Measurements from ENCODE around the gene COX8A. TPM values are rescaled to one million over a fixed set of nuclear protein-coding genes. Genes with fewer than 3 reads are reported as not detected.

The COX8A gene
- total RNA-seq, 1 donor, result 190 TPM

DNA sequence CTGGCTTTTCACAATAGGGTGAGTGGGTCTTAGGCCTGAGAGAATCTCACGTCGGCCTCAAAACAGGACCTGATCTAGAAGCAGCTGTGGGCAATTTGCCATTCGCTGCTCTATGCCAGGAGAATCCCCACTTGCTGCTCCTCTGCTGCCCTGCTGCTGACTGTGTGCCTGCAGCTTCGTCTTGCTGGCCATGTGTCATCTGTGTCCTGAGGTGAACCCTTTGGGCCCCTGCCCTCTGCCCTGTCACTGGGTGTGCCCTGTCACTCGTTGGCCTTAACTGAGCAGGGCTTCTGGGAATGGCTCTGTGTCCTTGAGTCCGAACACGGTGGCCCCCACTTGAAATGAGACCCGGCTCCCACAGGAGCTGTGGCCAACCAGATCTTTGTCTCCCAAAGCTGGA, 29.4 kb upstream of the COX8A start:
- H2AFZ ChIP-seq (ENCODE audit: low read length), result peak overlapping the region; percentile 56
- H3K36me3 ChIP-seq (ENCODE audit: insufficient read depth, low read length), result peaks cover 13% of the 10 kb centered on the region
- peak overlapping the region; percentile 68 for H3K4me2 ChIP-seq (ENCODE audit: insufficient read depth, low read length)
- DNase-seq (ENCODE audit: insufficient read length, low spot score, missing footprints), result peak; percentile 80
- H4K20me1 ChIP-seq (ENCODE audit: insufficient read depth, low read length), result peaks cover 3% of the 10 kb centered on the region
- H3K4me1 ChIP-seq (ENCODE audit: insufficient read depth, low read length), result peaks cover 11% of the 10 kb centered on the region
- no peaks in the 10 kb centered on the region for H3K9me3 ChIP-seq (ENCODE audit: low read depth, low read length)
- peaks cover 44% of the 10 kb centered on the region for H3K79me2 ChIP-seq (ENCODE audit: insufficient read depth, low read length)
- peak overlapping the region; percentile 47 for H3K27ac ChIP-seq (ENCODE audit: low read depth, low read length)
- TF ChIP-seq, protein P1, sequence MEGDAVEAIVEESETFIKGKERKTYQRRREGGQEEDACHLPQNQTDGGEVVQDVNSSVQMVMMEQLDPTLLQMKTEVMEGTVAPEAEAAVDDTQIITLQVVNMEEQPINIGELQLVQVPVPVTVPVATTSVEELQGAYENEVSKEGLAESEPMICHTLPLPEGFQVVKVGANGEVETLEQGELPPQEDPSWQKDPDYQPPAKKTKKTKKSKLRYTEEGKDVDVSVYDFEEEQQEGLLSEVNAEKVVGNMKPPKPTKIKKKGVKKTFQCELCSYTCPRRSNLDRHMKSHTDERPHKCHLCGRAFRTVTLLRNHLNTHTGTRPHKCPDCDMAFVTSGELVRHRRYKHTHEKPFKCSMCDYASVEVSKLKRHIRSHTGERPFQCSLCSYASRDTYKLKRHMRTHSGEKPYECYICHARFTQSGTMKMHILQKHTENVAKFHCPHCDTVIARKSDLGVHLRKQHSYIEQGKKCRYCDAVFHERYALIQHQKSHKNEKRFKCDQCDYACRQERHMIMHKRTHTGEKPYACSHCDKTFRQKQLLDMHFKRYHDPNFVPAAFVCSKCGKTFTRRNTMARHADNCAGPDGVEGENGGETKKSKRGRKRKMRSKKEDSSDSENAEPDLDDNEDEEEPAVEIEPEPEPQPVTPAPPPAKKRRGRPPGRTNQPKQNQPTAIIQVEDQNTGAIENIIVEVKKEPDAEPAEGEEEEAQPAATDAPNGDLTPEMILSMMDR (IDR thresholded peaks at IDR 0.05; ENCODE audit: extremely low read depth, low read depth, low read length), result no peak
- H3K27me3 ChIP-seq (ENCODE audit: insufficient read depth, low read length), result no peaks in the 10 kb centered on the region
- H3K4me3 ChIP-seq (ENCODE audit: insufficient read depth, low read length), result no peak overlapping the region

DNA sequence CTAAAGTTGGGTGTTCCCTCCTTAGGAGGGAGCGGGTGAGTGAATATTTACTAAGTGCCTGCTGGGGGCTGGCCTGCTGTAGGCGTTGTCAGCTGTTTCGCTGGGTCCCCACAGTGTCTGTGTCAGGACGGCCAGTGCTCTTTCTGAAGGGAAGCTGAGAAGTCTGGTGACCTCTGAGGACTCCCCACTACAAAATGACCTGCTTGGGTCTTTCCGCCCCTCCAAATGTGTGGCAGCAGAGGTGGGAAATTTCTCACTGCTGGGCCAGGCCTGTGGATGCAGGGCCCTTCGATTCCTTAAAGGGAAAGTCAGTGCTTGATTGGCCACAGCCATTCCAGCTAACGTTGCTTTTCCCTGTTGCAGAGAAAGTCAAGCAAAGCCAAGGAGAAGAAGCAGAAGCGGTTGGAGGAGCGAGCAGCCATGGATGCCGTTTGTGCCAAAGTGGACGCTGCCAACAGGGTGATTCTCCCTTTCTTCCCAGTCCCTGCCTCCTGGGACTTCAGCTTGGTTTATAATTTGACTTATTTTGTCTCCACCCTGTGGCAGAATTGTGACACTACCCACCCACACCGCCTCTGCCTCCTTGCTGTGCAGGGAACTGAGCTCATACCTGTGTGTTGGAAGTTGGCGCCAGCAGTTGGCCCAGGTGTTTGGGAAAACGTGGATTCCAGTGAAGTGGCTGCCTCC, 28.8 kb upstream of the COX8A start:
- peaks cover 17% of the 10 kb centered on the region for H3K36me3 ChIP-seq (ENCODE audit: insufficient read depth, low read length)
- TF ChIP-seq, protein P1 (IDR thresholded peaks at IDR 0.05; ENCODE audit: extremely low read depth, low read depth, low read length), result peak; percentile 78
- peak overlapping the region; percentile 68 for H3K4me2 ChIP-seq (ENCODE audit: insufficient read depth, low read length)
- H3K79me2 ChIP-seq (ENCODE audit: insufficient read depth, low read length), result peaks cover 38% of the 10 kb centered on the region
- H3K4me1 ChIP-seq (ENCODE audit: insufficient read depth, low read length), result peaks cover 11% of the 10 kb centered on the region
- peak overlapping the region; percentile 47 for H3K27ac ChIP-seq (ENCODE audit: low read depth, low read length)
- no peaks in the 10 kb centered on the region for H3K27me3 ChIP-seq (ENCODE audit: insufficient read depth, low read length)
- H3K4me3 ChIP-seq (ENCODE audit: insufficient read depth, low read length), result peak overlapping the region; percentile 55
- DNase-seq (ENCODE audit: insufficient read length, low spot score, missing footprints), result peak; percentile 91
- H2AFZ ChIP-seq (ENCODE audit: low read length), result peak overlapping the region; percentile 56
- no peaks in the 10 kb centered on the region for H3K9me3 ChIP-seq (ENCODE audit: low read depth, low read length)
- H4K20me1 ChIP-seq (ENCODE audit: insufficient read depth, low read length), result peaks cover 3% of the 10 kb centered on the region

DNA sequence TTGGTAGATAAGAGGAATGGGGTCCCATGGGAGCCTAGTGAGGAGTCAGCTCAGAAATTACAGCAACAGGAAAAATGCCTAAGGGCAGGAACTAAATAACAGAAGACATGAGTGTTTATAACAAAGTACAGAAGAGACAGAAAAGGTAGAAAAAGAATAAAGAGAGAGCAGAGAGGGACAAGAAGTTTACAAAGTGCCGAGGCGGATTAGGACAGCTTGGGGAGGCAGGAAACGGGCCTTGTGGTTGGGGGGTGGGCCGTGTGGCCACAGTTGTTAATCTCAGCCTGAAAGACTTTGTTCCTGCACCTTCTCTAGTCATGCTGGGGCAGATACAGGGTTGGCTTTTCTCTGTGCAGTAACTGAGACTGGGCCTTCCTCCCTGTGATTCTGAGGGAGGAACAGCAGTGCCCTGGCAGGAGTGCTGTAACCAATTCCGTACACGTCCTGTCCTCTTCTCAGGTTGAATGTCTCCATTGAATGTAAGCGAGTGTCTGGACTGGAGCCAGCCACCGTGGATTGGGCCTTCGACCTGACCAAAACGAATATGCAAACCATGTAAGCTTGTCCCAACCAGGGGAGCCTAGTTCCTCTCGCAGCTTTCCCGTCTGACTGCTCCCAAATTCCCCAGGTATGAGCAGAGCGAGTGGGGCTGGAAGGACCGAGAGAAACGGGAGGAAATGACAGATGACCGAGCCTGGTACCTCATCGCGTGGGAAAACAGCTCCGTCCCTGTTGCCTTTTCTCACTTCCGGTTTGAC, 22.5 kb upstream of the COX8A start:
- no peak overlapping the region for H3K4me2 ChIP-seq (ENCODE audit: insufficient read depth, low read length)
- DNase-seq (ENCODE audit: insufficient read length, low spot score, missing footprints), result peak; percentile 43
- H3K27ac ChIP-seq (ENCODE audit: low read depth, low read length), result no peak overlapping the region
- peaks cover 2% of the 10 kb centered on the region for H4K20me1 ChIP-seq (ENCODE audit: insufficient read depth, low read length)
- H2AFZ ChIP-seq (ENCODE audit: low read length), result no peak overlapping the region
- H3K79me2 ChIP-seq (ENCODE audit: insufficient read depth, low read length), result no peaks in the 10 kb centered on the region
- peaks cover 41% of the 10 kb centered on the region for H3K36me3 ChIP-seq (ENCODE audit: insufficient read depth, low read length)
- H3K4me1 ChIP-seq (ENCODE audit: insufficient read depth, low read length), result peaks cover 6% of the 10 kb centered on the region
- no peak overlapping the region for H3K4me3 ChIP-seq (ENCODE audit: insufficient read depth, low read length)
- no peaks in the 10 kb centered on the region for H3K9me3 ChIP-seq (ENCODE audit: low read depth, low read length)
- H3K27me3 ChIP-seq (ENCODE audit: insufficient read depth, low read length), result no peaks in the 10 kb centered on the region
- TF ChIP-seq, protein P1 (IDR thresholded peaks at IDR 0.05; ENCODE audit: extremely low read depth, low read depth, low read length), result no peak

DNA sequence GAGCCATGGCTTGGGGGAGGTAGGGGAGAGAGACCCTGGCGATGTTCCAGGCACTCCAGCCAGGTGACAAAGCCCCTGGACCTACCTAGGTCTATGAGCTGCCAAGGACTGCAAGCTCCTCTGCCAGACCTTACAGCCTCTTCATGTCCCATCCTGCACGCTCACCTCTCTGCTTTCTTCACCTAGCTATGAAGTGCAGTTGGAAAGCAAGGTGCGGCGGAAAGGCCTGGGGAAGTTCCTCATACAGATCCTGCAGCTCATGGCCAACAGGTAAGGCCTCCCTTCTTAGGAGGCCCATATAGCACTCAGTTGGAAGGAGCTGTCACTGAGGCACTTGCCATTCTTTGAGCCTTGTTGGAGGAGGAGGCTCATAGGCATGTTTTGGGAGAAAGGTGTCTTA, 21.9 kb upstream of the COX8A start:
- Histone ChIP-seq H3K79me2 (ENCODE audit: insufficient read depth, low read length) (no peaks in the 10 kb centered on the region), H3K4me2 (ENCODE audit: insufficient read depth, low read length) (no peak overlapping the region), H2AFZ (ENCODE audit: low read length) (no peak overlapping the region), H3K4me3 (ENCODE audit: insufficient read depth, low read length) (no peak overlapping the region), H3K27ac (ENCODE audit: low read depth, low read length) (no peak overlapping the region), H3K27me3 (ENCODE audit: insufficient read depth, low read length) (no peaks in the 10 kb centered on the region), H4K20me1 (ENCODE audit: insufficient read depth, low read length) (peaks cover 2% of the 10 kb centered on the region), H3K36me3 (ENCODE audit: insufficient read depth, low read length) (peaks cover 41% of the 10 kb centered on the region), H3K4me1 (ENCODE audit: insufficient read depth, low read length) (peaks cover 6% of the 10 kb centered on the region), H3K9me3 (ENCODE audit: low read depth, low read length) (no peaks in the 10 kb centered on the region)
- no peak for DNase-seq (ENCODE audit: insufficient read length, low spot score, missing footprints)
- TF ChIP-seq, protein P1 (IDR thresholded peaks at IDR 0.05; ENCODE audit: extremely low read depth, low read depth, low read length), result no peak

Measured in osteoblast (primary cell).